Suprapubic skin (tissue), 3 donors: Measurements from ENCODE around the gene NUTM2A.
"Not testable (repeated sequence)": the region's sequence is repeated elsewhere in the genome, so short reads cannot be mapped to it uniquely, and the experiment has no call there.

ENCODE experiments used
- CTCF ChIP-seq, 2 donors: fragments of 200-600 bp in 1 of 2; fragments of 450-650 bp in 1 of 2; sonication (generic) in 1 of 2; IDR thresholded peaks; one replicate each; pipeline ENCODE4 v1.5.1; 2016 to 2019; ENCODE audit warnings: antibody characterized with exemption in 2 of 2, mild to moderate bottlenecking in 1 of 2, moderate library complexity in 1 of 2
- POLR2A ChIP-seq, 2 donors: fragments of 450-650 bp; IDR thresholded peaks; one replicate each; pipeline ENCODE4 v1.6.1; 2017; ENCODE audit warnings: antibody characterized with exemption in 2 of 2, mild to moderate bottlenecking in 2 of 2, moderate library complexity in 2 of 2

GRCh38 chr10:87213806-87214205, 11.4 kb upstream of the NUTM2A start:
- TF ChIP-seq CTCF, POLR2A (IDR thresholded peaks at IDR 0.05): not testable (repeated sequence)
